Putamen (tissue), 1 donor: ENCODE data around the gene SEMA6A.
A peak's percentile ranks its signal among the peaks of the same experiment; 100 is the strongest.
"Not testable (repeated sequence)": the region's sequence is repeated elsewhere in the genome, so short reads cannot be mapped to it uniquely, and the experiment has no call there.

Experiments used
- DNase-seq: peaks from one replicate; pipeline ENCODE4 v3.0.0-alpha.2; 2016; ENCODE audit warnings: low spot score

Gene SEMA6A

GRCh38 chr5:116546033-116546742 lies 28.4 kb downstream of the SEMA6A start:
- DNase-seq = no peak

- DNase-seq = not testable (repeated sequence)
Measured at GRCh38 chr5:116545465-116545864, 29.2 kb downstream of the SEMA6A start.

GRCh38 chr5:116544531-116545241 lies 29.9 kb downstream of the SEMA6A start:
- DNase-seq = no peak

GRCh38 chr5:116543501-116543900 lies 31.1 kb downstream of the SEMA6A start:
- no peak for DNase-seq

GRCh38 chr5:116542619-116543018 lies 32.0 kb downstream of the SEMA6A start:
- no peak for DNase-seq

- DNase-seq = no peak
Measured at GRCh38 chr5:116539222-116539621, 35.4 kb downstream of the SEMA6A start.

GRCh38 chr5:116536316-116537083 lies 38.1 kb downstream of the SEMA6A start:
- DNase-seq = peak; percentile 72

GRCh38 chr5:116534964-116535651 lies 39.5 kb downstream of the SEMA6A start:
- no peak for DNase-seq

GRCh38 chr5:116532762-116533525 lies 41.7 kb downstream of the SEMA6A start:
- DNase-seq = no peak

- DNase-seq = no peak
Measured at GRCh38 chr5:116531635-116532034, 43.0 kb downstream of the SEMA6A start.

- DNase-seq = no peak
Measured at GRCh38 chr5:116531117-116531516, 43.5 kb downstream of the SEMA6A start.

GRCh38 chr5:116530276-116530675 lies 44.3 kb downstream of the SEMA6A start:
- DNase-seq = no peak

- DNase-seq = no peak
Measured at GRCh38 chr5:116529615-116530014, 45.0 kb downstream of the SEMA6A start.

GRCh38 chr5:116528519-116529234 lies 45.9 kb downstream of the SEMA6A start:
- DNase-seq = no peak

- DNase-seq = no peak
Measured at GRCh38 chr5:116527582-116527981, 47.0 kb downstream of the SEMA6A start.

GRCh38 chr5:116525674-116526073 lies 48.9 kb downstream of the SEMA6A start:
- DNase-seq = no peak

- DNase-seq = no peak
Measured at GRCh38 chr5:116524966-116525365, 49.7 kb downstream of the SEMA6A start.

- no peak for DNase-seq
Measured at GRCh38 chr5:116524051-116524904, 50.3 kb downstream of the SEMA6A start.

GRCh38 chr5:116523182-116523581 lies 51.4 kb downstream of the SEMA6A start:
- not testable (repeated sequence) for DNase-seq
